Calu3 (cell line): ENCODE results near the gene NRF1. TPM values are rescaled to one million over a fixed set of nuclear protein-coding genes. Genes with fewer than 3 reads are reported as not detected.

Experiments
- BruUV-seq: library from RNA; stranded (reverse); fragments of 400-500 nt; replicated peaks from 2 replicates; lab custom pipeline; 2021; lab: Mats Ljungman, UMichigan
- CTCF ChIA-PET: fragments of 300-600 bp; sonication (Branson Sonifier 250); formaldehyde crosslinking; loops from one replicate; lab custom pipeline; 2022; ENCODE audit warnings: antibody characterized with exemption; lab: Charles Lee
- DNase-seq: peaks from one replicate; pipeline ENCODE4 v3.0.0; 2022
- H3K27ac Mint-ChIP-seq: one replicate; pipeline ENCODE4 v1.8.0; 2022; ENCODE audit warnings: mixed read lengths; ENCODE audit not compliant: unreplicated experiment
- H3K27me3 Mint-ChIP-seq: one replicate; pipeline ENCODE4 v1.8.0; 2022; ENCODE audit warnings: mixed read lengths; ENCODE audit not compliant: unreplicated experiment
- H3K36me3 Mint-ChIP-seq: one replicate; pipeline ENCODE4 v1.8.0; 2022; ENCODE audit warnings: mild to moderate bottlenecking, moderate library complexity, mixed read lengths; ENCODE audit not compliant: insufficient read depth, unreplicated experiment
- H3K4me1 Mint-ChIP-seq: one replicate; pipeline ENCODE4 v1.8.0; 2022; ENCODE audit warnings: mild to moderate bottlenecking, low read depth, mixed read lengths; ENCODE audit not compliant: unreplicated experiment
- H3K4me3 Mint-ChIP-seq: one replicate; pipeline ENCODE4 v1.8.0; 2022; ENCODE audit warnings: mild to moderate bottlenecking, low read depth, moderate library complexity, mixed read lengths; ENCODE audit not compliant: unreplicated experiment
- H3K9me3 Mint-ChIP-seq: one replicate; pipeline ENCODE4 v1.8.0; 2022; ENCODE audit warnings: low read depth, mixed read lengths; ENCODE audit not compliant: unreplicated experiment
- CTCF ChIP-seq: fragments of 200-600 bp; IDR thresholded peaks from one replicate; pipeline ENCODE4 v1.8.0; 2022; ENCODE audit warnings: antibody characterized with exemption; ENCODE audit not compliant: unreplicated experiment
- intact Hi-C: fragments of 100-400 bp; cut with micrococcal nuclease; formaldehyde crosslinking; loops from one replicate; pipeline ENCODE4 v1.10.0; 2022; ENCODE audit not compliant: unreplicated experiment
- total RNA-seq: library from RNA; stranded (reverse); gene quantifications from 2 replicates; pipeline ENCODE4 v1.2.3, GENCODE V29; 2022

The NRF1 gene
- total RNA-seq, 1 experiment from 2014 or later, result 22.1 TPM

- no peak for TF ChIP-seq CTCF
- intact Hi-C loops, result no loop called here
- Mint-ChIP-seq H3K27ac (no peak overlapping the region), H3K4me1 (no peaks in the 10 kb centered on the region), H3K36me3 (peaks cover 5% of the 10 kb centered on the region), H3K27me3 (no peaks in the 10 kb centered on the region), H3K4me3 (no peak overlapping the region), H3K9me3 (no peaks in the 10 kb centered on the region)
- BruUV-seq, result no TSS peak
- DNase-seq, result no peak
- CTCF ChIA-PET, result interaction anchor here (0.6 kb wide), 1 partner anchor 9 kb away, joined by 3 read pairs; no protein-coding TSS in a partner anchor
These were observed 127.9 kb downstream of the NRF1 start for GRCh38 chr7:129739427-129739826.

GRCh38 chr7:129740574-129741410, 129.3 kb downstream of the NRF1 start:
- intact Hi-C loops, result no loop called here
- no TSS peak for BruUV-seq
- Mint-ChIP-seq H3K36me3 (peaks cover 10% of the 10 kb centered on the region), H3K9me3 (no peaks in the 10 kb centered on the region), H3K4me1 (no peaks in the 10 kb centered on the region), H3K4me3 (no peak overlapping the region), H3K27me3 (no peaks in the 10 kb centered on the region), H3K27ac (no peak overlapping the region)
- CTCF ChIA-PET, result interaction anchor here (0.5 kb wide), 1 partner anchor 59 kb away, joined by 11 read pairs; no protein-coding TSS in a partner anchor
- DNase-seq, result no peak
- no peak for TF ChIP-seq CTCF

- no peak for TF ChIP-seq CTCF
- intact Hi-C loops, result no loop called here
- BruUV-seq, result no TSS peak
- H3K27me3 Mint-ChIP-seq, result no peaks in the 10 kb centered on the region
- no peak overlapping the region for H3K27ac Mint-ChIP-seq
- no peak overlapping the region for H3K4me3 Mint-ChIP-seq
- no peaks in the 10 kb centered on the region for H3K4me1 Mint-ChIP-seq
- DNase-seq, result no peak
- CTCF ChIA-PET, result no interaction called here
- H3K36me3 Mint-ChIP-seq, result peaks cover 10% of the 10 kb centered on the region
- H3K9me3 Mint-ChIP-seq, result no peaks in the 10 kb centered on the region
These were observed 130.3 kb downstream of the NRF1 start for GRCh38 chr7:129741743-129742213.

GRCh38 chr7:129742256-129742655, 130.7 kb downstream of the NRF1 start:
- no TSS peak for BruUV-seq
- Mint-ChIP-seq H3K4me1 (no peaks in the 10 kb centered on the region), H3K4me3 (no peak overlapping the region), H3K27me3 (no peaks in the 10 kb centered on the region), H3K27ac (no peak overlapping the region), H3K36me3 (peaks cover 10% of the 10 kb centered on the region), H3K9me3 (no peaks in the 10 kb centered on the region)
- CTCF ChIA-PET, result no interaction called here
- intact Hi-C loops, result no loop called here
- no peak for DNase-seq
- no peak for TF ChIP-seq CTCF
